HepG2 (cell line): ENCODE measurements around the gene SPATA31E1. TPM values are rescaled to one million over a fixed set of nuclear protein-coding genes. Genes with fewer than 3 reads are reported as not detected.

Experiments
- ATAC-seq: fragments of 200-7000 bp; cut with Tn5 transposase; 3 replicates; pipeline ENCODE4 v1.9.1; 2020; ENCODE audit warnings: mild to moderate bottlenecking, moderate library complexity
- BruUV-seq: library from RNA; stranded (reverse); fragments of 400-500 nt; replicated peaks from 2 replicates; lab custom pipeline; 2021; lab: Mats Ljungman, UMichigan
- CTCF ChIA-PET: fragments of 300-600 bp; formaldehyde crosslinking; extraction: SDS; loops from one replicate; lab custom pipeline; 2021; ENCODE audit warnings: low total read pairs, inconsistent platforms, low intra/inter-chr PET ratio; lab: Yijun Ruan, JAX
- POLR2A ChIA-PET: fragments of 350-600 bp; sonication (Branson Sonifier 250); formaldehyde crosslinking; loops from one replicate; lab custom pipeline; 2020; ENCODE audit warnings: antibody characterized with exemption, inconsistent platforms; lab: Yijun Ruan, JAX
- DNase-seq: peaks from one replicate; pipeline ENCODE4 v3.0.0-alpha.2; 2015; ENCODE audit warnings: low spot score
- FAIRE-seq: peaks from 3 replicates; lab custom pipeline; 2011; peaks lifted over from hg19 to GRCh38; lab: Jason Lieb, UNC
- H2AFZ ChIP-seq: one replicate; pipeline ENCODE4 v1.6.1; 2011; ENCODE audit warnings: low read length, inconsistent platforms
- H3K27ac ChIP-seq: fragments of 300-600 bp; 3 replicates; pipeline ENCODE4 v1.8.0; 2011; ENCODE audit warnings: mixed run types, mild to moderate bottlenecking, mixed read lengths, low read length, inconsistent platforms; ENCODE audit not compliant: insufficient read depth; ENCODE audit errors: extremely low read length
- H3K27me3 ChIP-seq, 2 experiments: fragments of 200-600 bp in 1 of 2; 2 replicates in 1 of 2; 3 replicates in 1 of 2; pipeline versions ENCODE4 v1.6.0 to v1.8.0; 2011; ENCODE audit warnings: low read length in 2 of 2, mild to moderate bottlenecking in 2 of 2, moderate library complexity in 2 of 2, inconsistent platforms in 1 of 2; ENCODE audit not compliant: insufficient read depth in 2 of 2, control insufficient read depth in 1 of 2
- H3K36me3 ChIP-seq, 2 experiments: fragments of 200-600 bp in 1 of 2; replicated peaks in 1 of 2; 2 replicates in 1 of 2; 3 replicates in 1 of 2; pipeline versions ENCODE4 v1.5.1 to v1.8.0; 2011; ENCODE audit warnings: low read length in 2 of 2, inconsistent platforms in 1 of 2; ENCODE audit not compliant: insufficient read depth in 2 of 2, control insufficient read depth in 1 of 2
- H3K4me1 ChIP-seq: 2 replicates; pipeline ENCODE4 v1.5.1; 2012; ENCODE audit warnings: low read length, inconsistent platforms; ENCODE audit not compliant: insufficient read depth
- H3K4me2 ChIP-seq: 2 replicates; pipeline ENCODE4 v1.6.0; 2011; ENCODE audit warnings: low read depth, low read length, inconsistent platforms
- H3K4me3 ChIP-seq, 3 experiments: fragments of 200-600 bp in 1 of 3; sonication (generic), shearing (Covaris generic) in 1 of 3; replicated peaks in 1 of 3; 2 replicates each; pipeline ENCODE4 v1.5.1; 2011 to 2016; ENCODE audit warnings: low read length in 3 of 3, inconsistent platforms in 2 of 3, low read depth in 2 of 3, mild to moderate bottlenecking in 2 of 3, control low read depth in 1 of 3, mixed read lengths in 1 of 3; ENCODE audit not compliant: insufficient read depth in 1 of 3
- H3K79me2 ChIP-seq: one replicate; pipeline ENCODE4 v1.6.1; 2011; ENCODE audit warnings: low read length, inconsistent platforms; ENCODE audit not compliant: insufficient read depth
- H3K9ac ChIP-seq: 2 replicates; pipeline ENCODE4 v1.6.0; 2011; ENCODE audit warnings: mild to moderate bottlenecking, low read depth, low read length, inconsistent platforms; ENCODE audit not compliant: insufficient read depth
- H3K9me3 ChIP-seq: 2 replicates; pipeline ENCODE4 v1.5.1; 2012; ENCODE audit warnings: mild to moderate bottlenecking, low read length
- H4K20me1 ChIP-seq: 2 replicates; pipeline ENCODE4 v1.6.0; 2011; ENCODE audit warnings: inconsistent platforms, mild to moderate bottlenecking, low read length, moderate library complexity; ENCODE audit not compliant: insufficient read depth
- GABPA ChIP-seq, 2 experiments: IDR thresholded peaks; 2 replicates each; pipeline ENCODE4 v1.6.1; 2011 to 2016; ENCODE audit warnings: low read depth in 2 of 2, low read length in 1 of 2, missing biosample characterization in 1 of 2, missing genetic modification characterization in 1 of 2
- GATA4 ChIP-seq: sonication (generic); IDR thresholded peaks from 2 replicates; pipeline ENCODE4 v1.6.1; 2016; ENCODE audit warnings: antibody characterized with exemption, low read depth, borderline replicate concordance
- HMG20A ChIP-seq: IDR thresholded peaks from 2 replicates; pipeline ENCODE4 v1.6.1; 2016; ENCODE audit warnings: borderline replicate concordance
- LCORL ChIP-seq, 2 experiments: fragments of 450-650 bp in 1 of 2; sonication (generic) in 1 of 2; formaldehyde crosslinking in 1 of 2; IDR thresholded peaks; 2 replicates each; pipeline versions ENCODE4 v1.5.0 to v1.6.1; 2017 to 2020; ENCODE audit warnings: antibody characterized with exemption in 1 of 2, missing genetic modification reagents in 1 of 2
- SRSF9 ChIP-seq: fragments of 200-400 bp; formaldehyde crosslinking; IDR thresholded peaks from 2 replicates; pipeline ENCODE4 v1.6.1; 2018; ENCODE audit warnings: borderline replicate concordance, mild to moderate bottlenecking, low read depth, low read length; ENCODE audit not compliant: insufficient read depth, poor library complexity, severe bottlenecking
- XRCC5 ChIP-seq: fragments of 200-400 bp; formaldehyde crosslinking; optimal IDR thresholded peaks from 2 replicates; pipeline ENCODE3; 2017; ENCODE audit warnings: mild to moderate bottlenecking, low read length
- ZNF3 ChIP-seq: IDR thresholded peaks from 2 replicates; pipeline ENCODE4 v1.7.0; 2017; ENCODE audit warnings: inconsistent platforms
- ZSCAN20 ChIP-seq: sonication (generic); formaldehyde crosslinking; IDR thresholded peaks from 2 replicates; pipeline ENCODE4 v1.4.0; 2020; ENCODE audit warnings: missing genetic modification reagents, mild to moderate bottlenecking, borderline replicate concordance
- WGBS: methylation state at CpG from one replicate; pipeline ENCODE4 v1.1.6; 2017; ENCODE audit warnings: low lambda C conversion rate; 5-methylcytosine and 5-hydroxymethylcytosine counted together
- in situ Hi-C: cut with HindIII; loops from 2 replicates; pipeline ENCODE4 v1.10.0; 2017; ENCODE audit warnings: low pct_unique_long_range_greater_than_20kb; ENCODE audit not compliant: extremely low pct_ligation_motif_present
- intact Hi-C: fragments of 100-400 bp; cut with micrococcal nuclease; formaldehyde crosslinking; loops from one replicate; pipeline ENCODE4 v1.10.0; 2022; ENCODE audit not compliant: unreplicated experiment
- polyA plus RNA-seq, 8 experiments: library from polyadenylated mRNA; depleted of rRNA in 3 of 8; stranded (reverse) in 7 of 8; unstranded in 1 of 8; fragments of >200 nt; fragmentation: Illumina TruSeq in 4 of 8; extraction: Trizol in 4 of 8; gene quantifications; 2 replicates each; pipeline versions ENCODE4 v1.2.1 to v1.2.3, GENCODE V29; 2011 to 2016; ENCODE audit warnings: low read depth in 4 of 8, missing spikeins in 1 of 8, mixed read lengths in 1 of 8; ENCODE audit not compliant: insufficient read depth in 1 of 8
- total RNA-seq, 5 experiments: library from RNA; depleted of rRNA; stranded (reverse); fragments of >200 nt; fragmentation: Illumina TruSeq; extraction: Trizol; gene quantifications; 2 replicates each; pipeline ENCODE4 v1.2.3, GENCODE V29; 2016; ENCODE audit warnings: low read depth in 1 of 5
- TF ChIP-seq, protein P1 (sequence below): sonication (generic); formaldehyde crosslinking; IDR thresholded peaks from 2 replicates; pipeline ENCODE4 v1.5.0; 2020; ENCODE audit warnings: missing genetic modification reagents, mild to moderate bottlenecking, borderline replicate concordance

Gene SPATA31E1
- total and polyA plus RNA-seq, 2 of the 13 experiments (the other 11 are each of a cell fraction or from before 2014, with no cell fraction given) = not detected

DNA sequence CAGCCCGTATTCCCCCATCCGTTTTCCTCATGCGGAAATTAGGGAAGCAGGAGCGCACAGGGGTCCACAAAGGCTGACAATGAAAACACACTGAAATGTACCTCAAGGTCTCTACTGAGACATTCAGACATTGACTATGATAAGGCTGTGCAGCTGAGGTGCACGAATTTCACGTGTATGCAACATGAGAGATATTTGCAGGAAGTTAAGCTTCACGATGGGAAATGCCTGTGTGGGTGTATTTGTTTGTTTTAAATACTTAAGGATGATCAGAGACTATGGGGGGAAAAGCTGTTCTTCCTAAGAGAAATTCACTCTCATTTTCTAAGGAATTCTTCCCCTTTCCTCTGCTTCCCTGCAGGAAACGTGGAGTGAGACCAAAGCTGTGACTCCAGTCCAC lies 2.6 kb upstream of the SPATA31E1 start:
- no TSS peak for BruUV-seq
- no peak overlapping the region for H2AFZ ChIP-seq
- no peaks in the 10 kb centered on the region for H3K79me2 ChIP-seq
- no peak overlapping the region for H3K4me2 ChIP-seq
- no peaks in the 10 kb centered on the region for H3K36me3 ChIP-seq
- H3K9ac ChIP-seq = no peak overlapping the region
- in situ Hi-C loops (no loop called here), intact Hi-C loops (no loop called here)
- ChIA-PET CTCF (no interaction called here), POLR2A (no interaction called here)
- no peaks in the 10 kb centered on the region for H3K9me3 ChIP-seq
- no peaks in the 10 kb centered on the region for H3K4me1 ChIP-seq
- no peak overlapping the region for H3K27ac ChIP-seq
- no peak overlapping the region for H3K4me3 ChIP-seq
- no peak for FAIRE-seq
- no peak for ATAC-seq
- TF ChIP-seq GABPA (IDR thresholded peaks at IDR 0.05; ENCODE audit: low read depth, low read length) (no peak), GABPA (CRISPR knock-in tag; IDR thresholded peaks at IDR 0.05; ENCODE audit: low read depth) (no peak), LCORL (IDR thresholded peaks at IDR 0.05) (no peak), LCORL (CRISPR knock-in tag; IDR thresholded peaks at IDR 0.05) (no peak), HMG20A (no peak), GATA4 (no peak), ZNF3 (CRISPR knock-in tag) (no peak), ZSCAN20 (CRISPR knock-in tag) (no peak), SRSF9 (no peak), XRCC5 (no peak)
- TF ChIP-seq, protein P1, sequence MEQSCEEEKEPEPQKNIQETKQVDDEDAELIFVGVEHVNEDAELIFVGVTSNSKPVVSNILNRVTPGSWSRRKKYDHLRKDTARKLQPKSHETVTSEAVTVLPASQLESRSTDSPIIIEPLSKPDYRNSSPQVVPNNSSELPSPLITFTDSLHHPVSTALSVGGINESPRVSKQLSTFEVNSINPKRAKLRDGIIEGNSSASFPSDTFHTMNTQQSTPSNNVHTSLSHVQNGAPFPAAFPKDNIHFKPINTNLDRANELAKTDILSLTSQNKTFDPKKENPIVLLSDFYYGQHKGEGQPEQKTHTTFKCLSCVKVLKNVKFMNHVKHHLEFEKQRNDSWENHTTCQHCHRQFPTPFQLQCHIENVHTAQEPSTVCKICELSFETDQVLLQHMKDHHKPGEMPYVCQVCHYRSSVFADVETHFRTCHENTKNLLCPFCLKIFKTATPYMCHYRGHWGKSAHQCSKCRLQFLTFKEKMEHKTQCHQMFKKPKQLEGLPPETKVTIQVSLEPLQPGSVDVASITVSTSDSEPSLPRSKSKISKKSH = no peak
- TF ChIP-seq, all 625 proteins: peak for 0
- WGBS = 21% methylated on average over 8 of the region's 8 CpGs
- no peak for DNase-seq
- H4K20me1 ChIP-seq = no peaks in the 10 kb centered on the region
- H3K27me3 ChIP-seq = peaks cover 1 to 26% of the 10 kb centered on the region in 2 experiments; a peak in 3 of 5 replicates
